ENCODE data around the gene CPEB4. TPM values are rescaled to one million over a fixed set of nuclear protein-coding genes. Genes with fewer than 3 reads are reported as not detected.

CPEB4 gene
- total and polyA plus RNA-seq, 2 of the 4 experiments (the other 2 are of a cell fraction), result 7.8 to 22.6 TPM

DNA sequence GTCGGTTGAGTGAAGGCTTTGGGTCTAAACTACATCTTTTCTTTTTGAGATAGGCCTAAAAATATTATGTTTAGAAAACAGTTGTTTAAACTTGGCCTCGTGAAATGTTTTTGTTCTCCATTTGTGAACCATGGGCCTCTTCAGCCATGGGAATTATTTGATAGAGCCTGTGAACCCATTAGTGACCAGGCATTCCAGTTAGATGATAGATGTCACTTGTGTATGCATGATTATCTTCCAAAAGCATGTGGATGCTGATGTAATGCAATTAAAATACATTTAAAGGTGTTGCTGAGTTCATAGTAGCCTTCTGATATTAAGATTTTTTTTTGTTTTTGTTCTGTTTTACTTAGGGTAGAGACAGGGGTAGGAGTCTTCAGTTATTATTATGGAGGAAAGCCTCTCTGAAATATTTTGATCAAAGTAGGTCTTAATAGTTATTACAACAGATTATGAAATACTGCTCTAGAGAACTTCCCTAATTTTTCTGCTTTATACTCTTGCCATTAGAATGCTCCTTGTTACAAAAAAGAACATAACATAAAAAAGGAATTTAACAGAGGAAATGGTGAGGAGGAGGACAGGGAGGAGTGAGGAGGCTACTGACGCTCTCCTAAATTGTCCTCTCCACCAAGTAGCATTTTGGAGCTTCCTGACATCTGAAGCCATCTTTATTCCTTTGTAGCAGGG lies 32.9 kb downstream of the CPEB4 start:
- POLR2A ChIA-PET (ENCODE audit: unreplicated experiment), result no interaction called here
- in situ Hi-C loops (cut with MboI; ENCODE audit: low sequenced_read_pairs), result no loop called here
- H3K79me1 ChIP-seq (ENCODE audit: low read depth in 1 of 2, low read length in 2 of 2), result peaks cover 15 to 41% of the 10 kb centered on the region in 2 experiments
- peaks cover 9% of the 10 kb centered on the region; the same call in 1 of the 2 replicates for H3K4me1 ChIP-seq (ENCODE audit: control insufficient read depth, insufficient read depth, low read length)
- H3K9me1 ChIP-seq (ENCODE audit: insufficient read depth, low read length), result peaks cover 7% of the 10 kb centered on the region; the same call in 1 of the 2 replicates
- no peak overlapping the region for H2BK120ac ChIP-seq (ENCODE audit: low read depth, low read length)
- no peak overlapping the region for H4K91ac ChIP-seq (ENCODE audit: insufficient read depth, low read depth, low read length)
- no peak overlapping the region for H3K14ac ChIP-seq (replicated peaks; ENCODE audit: low read depth, low read length)
- H2AFZ ChIP-seq (replicated peaks; ENCODE audit: low read length, poor library complexity), result no peak overlapping the region
- ATAC-seq (ENCODE audit: low read depth) (no peak), DNase-seq (peak; percentile 21)
- H2BK5ac ChIP-seq (ENCODE audit: low read depth, low read length, poor library complexity, severe bottlenecking), result no peak overlapping the region
- no peak overlapping the region for H2AK9ac ChIP-seq (replicated peaks; ENCODE audit: low read depth, low read length, poor library complexity)
- H2AK5ac ChIP-seq (ENCODE audit: low read depth, low read length), result no peak overlapping the region
- no peak overlapping the region for H4K8ac ChIP-seq (ENCODE audit: low read depth in 2 of 2, low read length in 2 of 2)
- no peak overlapping the region for H3K4me2 ChIP-seq (ENCODE audit: low read depth, low read length)
- H3K36me3 ChIP-seq (ENCODE audit: control insufficient read depth, insufficient read depth, low read length), result peaks cover 2% of the 10 kb centered on the region; the same call in 1 of the 2 replicates
- no peak overlapping the region for H3K56ac ChIP-seq (ENCODE audit: extremely low read depth, insufficient read depth, low read length)
- WGBS, 2 experiments (ENCODE audit: extremely low coverage in 2 of 2, insufficient read length in 1 of 2), result no CpG with 5 or more reads among the region's 3 CpGs
- no TSS peak for BruUV-seq (replicated peaks)
- H3K18ac ChIP-seq (ENCODE audit: low read depth, low read length), result no peak overlapping the region
- intact Hi-C loops (cut with micrococcal nuclease), result no loop called here
- CTCF ChIA-PET, result no interaction called here
- H3K4ac ChIP-seq (ENCODE audit: low read depth, low read length), result no peak overlapping the region
- H2BK15ac ChIP-seq (ENCODE audit: low read depth, low read length), result no peak overlapping the region
- no peak overlapping the region for H4K5ac ChIP-seq (ENCODE audit: low read depth, low read length)
- H3K9ac ChIP-seq (ENCODE audit: low read depth, low read length), result no peak overlapping the region
- no peaks in the 10 kb centered on the region for H3K27me3 ChIP-seq (ENCODE audit: control insufficient read depth, insufficient read depth, low read length)
- H2BK20ac ChIP-seq (ENCODE audit: low read depth, low read length), result no peak overlapping the region
- H4K20me1 ChIP-seq (ENCODE audit: insufficient read depth, low read length), result no peaks in the 10 kb centered on the region
- no peak overlapping the region for H3K4me3 ChIP-seq (ENCODE audit: insufficient read depth, low read depth, low read length)
- dilution Hi-C loops (cut with HindIII; ENCODE audit: low sequenced_read_pairs, unreplicated experiment), result no loop called here
- no peak overlapping the region for H3K27ac ChIP-seq (ENCODE audit: insufficient read depth, low read length)
- TF ChIP-seq NFE2L2 (IDR thresholded peaks at IDR 0.05; ENCODE audit: low read depth, low read length), result no peak
- no peak for TF ChIP-seq MAFK (IDR thresholded peaks at IDR 0.05; ENCODE audit: low read depth, low read length)
- no peak for TF ChIP-seq RFX5 (IDR thresholded peaks at IDR 0.05; ENCODE audit: low read depth, low read length)
- TF ChIP-seq MAZ (IDR thresholded peaks at IDR 0.05; ENCODE audit: borderline replicate concordance, low read depth, low read length), result no peak
- TF ChIP-seq POLR2A (IDR thresholded peaks at IDR 0.05; ENCODE audit: low read depth, low read length), result no peak
- TF ChIP-seq MXI1 (IDR thresholded peaks at IDR 0.05; ENCODE audit: borderline replicate concordance, low read depth, low read length), result no peak
- TF ChIP-seq FOS (IDR thresholded peaks at IDR 0.05; ENCODE audit: low read depth, low read length), result no peak
- TF ChIP-seq, protein P1, sequence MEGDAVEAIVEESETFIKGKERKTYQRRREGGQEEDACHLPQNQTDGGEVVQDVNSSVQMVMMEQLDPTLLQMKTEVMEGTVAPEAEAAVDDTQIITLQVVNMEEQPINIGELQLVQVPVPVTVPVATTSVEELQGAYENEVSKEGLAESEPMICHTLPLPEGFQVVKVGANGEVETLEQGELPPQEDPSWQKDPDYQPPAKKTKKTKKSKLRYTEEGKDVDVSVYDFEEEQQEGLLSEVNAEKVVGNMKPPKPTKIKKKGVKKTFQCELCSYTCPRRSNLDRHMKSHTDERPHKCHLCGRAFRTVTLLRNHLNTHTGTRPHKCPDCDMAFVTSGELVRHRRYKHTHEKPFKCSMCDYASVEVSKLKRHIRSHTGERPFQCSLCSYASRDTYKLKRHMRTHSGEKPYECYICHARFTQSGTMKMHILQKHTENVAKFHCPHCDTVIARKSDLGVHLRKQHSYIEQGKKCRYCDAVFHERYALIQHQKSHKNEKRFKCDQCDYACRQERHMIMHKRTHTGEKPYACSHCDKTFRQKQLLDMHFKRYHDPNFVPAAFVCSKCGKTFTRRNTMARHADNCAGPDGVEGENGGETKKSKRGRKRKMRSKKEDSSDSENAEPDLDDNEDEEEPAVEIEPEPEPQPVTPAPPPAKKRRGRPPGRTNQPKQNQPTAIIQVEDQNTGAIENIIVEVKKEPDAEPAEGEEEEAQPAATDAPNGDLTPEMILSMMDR (conservative IDR thresholded peaks at IDR 0.05; ENCODE audit: low read depth, low read length), result no peak
- TF ChIP-seq BHLHE40 (IDR thresholded peaks at IDR 0.05; ENCODE audit: low read depth, low read length), result no peak
- TF ChIP-seq RAD21 (IDR thresholded peaks at IDR 0.05; ENCODE audit: low read length), result no peak
- TF ChIP-seq ELK1 (IDR thresholded peaks at IDR 0.05; ENCODE audit: borderline replicate concordance, low read depth, low read length), result no peak
- TF ChIP-seq RCOR1 (IDR thresholded peaks at IDR 0.05; ENCODE audit: insufficient replicate concordance, low read length), result no peak
- no peak for TF ChIP-seq CEBPB (IDR thresholded peaks at IDR 0.05; ENCODE audit: low read depth, low read length)
- H3K23ac ChIP-seq (ENCODE audit: low read depth, low read length), result no peak overlapping the region
- no peaks in the 10 kb centered on the region for H3K9me3 ChIP-seq (ENCODE audit: control insufficient read depth, insufficient read depth, low read length)

All from IMR-90 (cell line).